ENCODE measurements around the gene IFNA6.

IFNA6 gene

DNA sequence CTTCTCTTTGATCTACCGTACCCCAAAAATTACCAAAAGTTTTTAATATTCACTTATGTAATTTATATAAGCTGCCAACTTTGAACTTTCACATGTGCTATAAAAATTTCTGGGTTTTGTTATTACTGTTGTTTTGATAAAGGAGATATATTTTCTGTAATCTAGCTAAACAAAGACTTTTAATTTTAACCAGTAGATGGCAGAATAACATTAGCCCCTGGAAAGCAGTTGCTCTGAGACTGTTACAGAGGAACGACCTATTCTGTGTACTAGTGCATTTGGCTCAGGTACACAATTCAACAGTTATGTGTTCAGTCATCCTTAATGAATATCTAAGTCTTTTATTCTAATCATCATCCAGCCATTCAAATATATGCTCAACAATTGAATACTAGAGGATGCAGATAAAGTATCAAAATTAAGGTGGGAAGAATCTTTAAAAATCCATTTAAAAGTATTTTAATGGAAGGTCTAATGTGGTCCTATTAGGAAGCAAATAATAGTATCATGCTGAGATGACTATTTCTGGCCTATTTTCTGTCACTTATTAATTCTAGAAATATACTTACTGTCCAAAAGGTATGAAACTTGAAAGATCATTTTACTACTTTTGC is 24.1 kb downstream of the IFNA6 start:
- DNase-seq: no peak

DNA sequence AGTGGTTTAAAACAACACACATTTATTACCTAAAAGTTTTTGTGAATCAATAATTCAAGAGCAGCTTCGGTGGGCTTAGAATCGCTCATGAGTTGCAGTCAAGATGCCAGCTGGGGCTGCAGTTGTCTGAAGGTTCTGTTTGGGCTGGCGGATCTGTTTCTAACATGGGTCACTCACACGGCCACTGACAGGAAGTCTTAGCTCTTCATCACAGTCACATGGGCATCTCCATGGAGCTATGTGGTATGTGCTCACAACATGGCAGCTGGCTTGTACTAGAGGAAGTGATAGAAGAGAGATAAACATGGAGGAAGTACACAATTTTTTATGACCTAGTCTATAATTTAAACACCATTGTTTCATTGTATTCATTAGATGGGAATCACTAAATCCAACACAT is 26.6 kb downstream of the IFNA6 start:
- DNase-seq: no peak

DNA sequence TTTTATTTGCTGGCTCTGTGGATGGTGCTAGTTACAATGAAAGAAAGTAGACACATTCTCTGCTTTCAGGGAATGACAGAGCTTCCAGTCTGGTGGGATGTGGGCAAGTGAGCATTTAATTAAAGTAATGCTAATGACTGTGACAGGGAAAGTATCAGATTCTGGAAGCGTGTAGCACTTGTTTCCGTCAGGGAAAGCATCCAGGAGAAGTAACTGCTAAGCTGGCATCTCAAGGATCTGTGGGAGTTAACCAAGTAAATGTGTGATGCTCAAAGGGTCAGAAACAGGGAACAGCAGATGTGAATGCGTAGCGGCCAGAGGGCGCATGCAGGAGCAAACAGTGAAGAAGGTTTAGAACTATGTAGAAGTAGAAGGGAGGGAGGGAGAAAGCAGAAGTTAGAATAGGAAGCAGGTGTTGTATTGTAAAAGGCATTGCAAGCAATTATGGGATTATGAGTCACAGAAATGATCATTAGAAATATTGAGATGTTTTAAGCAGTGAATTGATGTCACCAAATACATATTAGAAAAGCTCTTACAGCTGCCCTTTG is 27.7 kb downstream of the IFNA6 start:
- no peak for DNase-seq

DNA sequence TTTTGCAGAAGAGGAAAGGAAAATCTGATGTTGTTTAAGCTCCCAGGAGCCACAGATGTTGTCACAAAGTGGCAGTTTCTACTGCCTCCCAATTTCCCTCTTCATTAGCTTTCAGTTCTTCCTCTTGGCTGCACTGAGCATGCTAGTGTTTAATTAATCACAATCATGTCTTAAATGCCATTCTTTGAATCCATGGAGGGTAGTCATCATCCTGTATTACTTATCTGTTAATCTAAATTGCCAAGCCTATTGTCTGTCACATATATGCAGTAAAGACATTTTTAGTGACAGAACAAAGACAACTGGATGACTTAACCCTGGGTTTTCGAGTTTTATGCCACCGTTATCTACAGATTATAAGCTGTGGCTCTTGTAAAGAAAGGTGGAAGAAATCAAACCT is 30.2 kb downstream of the IFNA6 start:
- DNase-seq: peak; percentile 24

DNA sequence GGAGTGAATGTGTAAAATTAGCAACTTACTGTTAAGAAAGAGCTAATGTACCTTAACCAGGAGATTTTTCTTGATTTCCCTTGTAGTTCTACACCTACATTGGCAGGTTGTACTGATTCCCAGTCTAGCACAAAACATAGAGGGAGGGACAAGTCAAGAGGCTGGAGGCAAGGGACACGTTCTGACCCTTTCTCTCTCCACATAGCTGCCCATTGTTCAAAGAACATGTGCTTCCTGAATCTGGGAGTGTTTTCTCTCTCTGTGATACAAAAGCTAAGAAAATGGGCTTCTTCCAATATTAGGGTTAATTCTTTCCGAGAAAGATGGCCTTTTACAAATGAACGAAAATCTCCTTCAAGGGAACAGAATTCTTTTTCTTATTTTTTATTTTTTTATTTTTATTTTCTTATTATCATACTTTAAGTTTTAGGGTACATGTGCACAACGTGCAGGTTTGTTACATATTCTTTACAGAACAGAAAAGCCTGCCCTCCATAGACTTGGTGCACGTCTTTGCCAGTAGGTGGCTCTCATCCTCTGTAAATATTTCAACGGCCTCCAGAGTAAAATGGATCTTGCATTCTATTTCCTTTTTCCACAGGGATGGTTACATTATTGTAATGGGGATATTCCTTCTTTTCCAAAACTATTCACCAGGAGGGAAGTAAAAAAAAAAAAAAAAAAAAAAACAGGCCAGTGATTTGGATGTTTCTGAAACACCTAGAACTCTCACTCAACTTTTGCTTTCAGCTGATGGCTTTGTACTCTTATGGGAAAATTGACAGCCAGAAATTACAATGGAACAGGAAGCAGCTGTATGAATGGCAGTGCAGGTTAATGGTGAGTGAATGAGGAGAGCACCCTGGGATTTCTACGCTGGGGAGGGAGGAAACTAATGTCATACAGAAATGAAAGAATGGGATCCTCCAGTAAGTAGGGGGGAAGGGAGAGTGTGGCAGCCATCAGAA is 32.4 kb downstream of the IFNA6 start:
- DNase-seq: peak; percentile 54

DNA sequence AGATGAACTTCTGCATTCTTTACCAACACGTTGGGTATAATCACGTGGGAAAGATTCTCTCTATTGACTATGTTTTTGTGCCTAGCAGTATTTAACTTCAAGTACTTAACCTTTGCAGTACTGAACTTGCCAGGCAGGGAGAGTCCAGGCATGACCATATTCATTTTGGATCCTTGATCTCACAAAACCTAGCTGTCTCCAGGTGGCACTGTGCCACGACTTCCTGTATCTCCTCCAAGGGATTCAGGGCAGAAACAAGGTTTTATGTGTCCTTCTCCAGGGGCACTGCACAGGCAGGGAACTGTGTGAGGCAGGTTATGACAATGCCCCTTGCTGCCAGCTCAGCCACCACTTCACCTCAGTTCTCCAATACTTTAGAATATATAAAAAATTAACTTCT is 33.8 kb downstream of the IFNA6 start:
- no peak for DNase-seq

DNA sequence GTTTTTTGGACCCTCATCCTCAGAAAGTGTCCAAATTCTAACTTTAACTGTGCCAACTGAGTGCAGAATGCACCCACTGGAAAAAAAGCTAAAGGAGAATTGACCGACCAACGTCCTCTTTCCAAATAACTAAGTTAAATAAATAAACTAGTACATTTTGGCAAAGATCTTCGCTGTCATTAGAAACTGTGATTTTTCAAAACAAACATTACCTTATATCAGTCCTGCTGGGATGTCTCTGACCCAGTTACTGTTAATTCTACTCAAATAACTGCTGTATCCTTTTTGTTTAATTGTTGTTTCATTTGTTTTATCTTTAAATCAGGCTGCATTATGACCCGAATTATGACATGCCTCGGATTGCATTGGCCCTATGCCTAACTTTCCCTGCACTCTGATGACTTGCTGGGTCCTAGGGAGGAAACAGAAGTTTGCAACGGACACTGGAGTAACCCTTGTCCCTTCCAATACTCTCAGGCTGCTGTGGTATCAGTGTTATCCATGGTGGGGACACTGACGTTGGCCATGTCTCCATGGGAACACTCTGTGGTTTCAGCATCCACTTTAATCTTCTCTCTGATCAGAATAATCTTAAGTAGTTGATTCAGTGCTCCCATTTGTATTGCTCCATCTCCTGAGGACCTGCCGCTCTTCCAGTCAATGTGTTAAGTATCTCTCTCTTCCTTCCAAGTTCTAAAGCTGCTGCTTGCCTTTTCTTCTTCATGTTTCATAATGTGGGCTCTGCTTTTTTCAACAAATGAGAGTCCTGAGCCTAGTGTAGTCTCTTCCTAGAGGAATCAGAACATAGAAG is 34.5 kb downstream of the IFNA6 start:
- DNase-seq: no peak

DNA sequence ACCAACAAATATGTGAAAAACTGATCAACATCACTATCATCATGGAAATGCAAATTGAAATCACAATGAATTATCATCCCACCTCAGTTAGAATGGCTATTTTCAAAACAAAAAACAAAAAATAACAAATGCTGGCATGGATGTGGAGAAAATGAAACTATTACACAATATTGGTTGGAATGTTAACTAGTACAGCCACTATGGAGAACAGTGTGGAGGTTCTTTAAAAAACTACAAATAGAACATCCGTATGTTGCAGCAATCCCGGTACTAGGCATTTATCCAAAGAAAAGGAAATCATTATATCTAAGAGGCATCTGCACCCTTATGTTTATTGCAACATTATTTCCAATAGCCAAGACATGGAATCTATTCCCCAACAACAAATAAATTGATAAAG is 36.5 kb downstream of the IFNA6 start:
- DNase-seq: no peak

DNA sequence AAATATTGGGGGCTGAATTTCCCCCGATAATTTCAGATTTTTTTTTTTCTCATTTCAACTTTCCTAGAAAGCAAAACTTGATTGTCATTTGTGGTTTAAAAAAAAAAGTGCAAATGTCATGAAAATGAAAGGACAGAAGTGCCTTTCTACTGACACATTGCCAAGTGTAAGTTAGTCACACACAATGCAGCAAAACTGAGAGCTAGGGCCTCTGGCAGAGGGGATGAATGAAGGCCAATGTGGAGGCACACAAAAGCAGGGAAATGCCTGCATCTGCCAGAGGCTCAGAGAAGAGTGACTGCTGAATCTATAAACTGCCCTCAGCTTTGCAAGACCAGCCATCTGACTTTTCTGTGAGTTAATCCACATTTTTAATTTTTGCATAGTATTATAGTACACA is 38.8 kb downstream of the IFNA6 start:
- no peak for DNase-seq

DNA sequence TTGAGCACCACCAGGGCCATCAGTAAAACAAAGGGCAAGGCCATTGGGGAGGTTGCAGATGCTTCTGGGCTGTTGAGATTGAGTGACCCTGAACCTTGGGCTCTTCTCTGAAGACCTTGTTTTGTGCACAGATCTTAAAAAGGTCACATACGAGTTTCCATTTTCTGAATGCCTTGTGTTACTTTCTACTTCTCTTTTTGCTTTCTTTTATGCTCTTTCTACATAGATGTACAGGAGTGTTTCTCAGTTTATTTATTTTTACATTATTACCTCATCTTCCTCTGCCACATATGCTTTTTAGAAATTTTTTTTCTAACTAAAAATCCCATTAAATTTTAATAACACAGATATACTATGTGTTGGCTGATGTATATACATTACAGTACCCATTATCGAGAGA is 45.5 kb downstream of the IFNA6 start, which contains the start of gene IFNA5:
Gene IFNA5, minus strand, starts transcription at position 101 of the 400 bp plus-strand sequence. Its CDS starts 57 bp downstream, at position 44.
- DNase-seq: no peak

Measured in retina (tissue), 1 donor.